Fibroblast of lung (primary cell): ENCODE measurements around the gene FAM13C.

Experiments used
- CTCF ChIP-seq, 2 donors: IDR thresholded peaks in 1 of 2; conservative IDR thresholded peaks in 1 of 2; 1 replicate in 1 of 2; 2 replicates in 1 of 2; pipeline ENCODE4 v1.5.1; 2011 to 2012; ENCODE audit warnings: low read length in 2 of 2, control low read depth in 1 of 2, inconsistent platforms in 1 of 2, low read depth in 1 of 2, mild to moderate bottlenecking in 1 of 2
- EZH2 ChIP-seq: IDR thresholded peaks from 2 replicates; pipeline ENCODE4 v1.5.1; 2012; ENCODE audit warnings: low read length, control low read depth, mild to moderate bottlenecking; ENCODE audit errors: missing control alignments

GRCh38 chr10:59336632-59337031 is 25.7 kb downstream of the FAM13C start:
- no peak for TF ChIP-seq EZH2
- no peak for TF ChIP-seq CTCF (conservative IDR thresholded peaks at IDR 0.05 in 1 of 2, IDR thresholded peaks at IDR 0.05 in 1 of 2; ENCODE audit: low read depth in 1 of 2, low read length in 2 of 2)
